BJ (cell line): ENCODE results near the gene GCLC. TPM values are rescaled to one million over a fixed set of nuclear protein-coding genes. Genes with fewer than 3 reads are reported as not detected.
A peak's percentile ranks its signal among the peaks of the same experiment; 100 is the strongest.
"Not testable (repeated sequence)": the region's sequence is repeated elsewhere in the genome, so short reads cannot be mapped to it uniquely, and the experiment has no call there.

Experiments used
- CTCF ChIA-PET: fragments of 350-600 bp; formaldehyde crosslinking; extraction: SDS; loops from one replicate; lab custom pipeline; 2021; ENCODE audit warnings: antibody characterized with exemption, inconsistent platforms; lab: Yijun Ruan, JAX
- POLR2A ChIA-PET: fragments of 300-600 bp; sonication (Branson Sonifier 250); formaldehyde crosslinking; extraction: SDS; loops from one replicate; lab custom pipeline; 2021; ENCODE audit warnings: antibody characterized with exemption; lab: Charles Lee
- DNase-seq: peaks from one replicate; pipeline ENCODE4 v3.0.0-alpha.2; 2011; ENCODE audit warnings: low read depth
- H3K27me3 ChIP-seq: 2 replicates; pipeline ENCODE4 v1.6.0; 2011; ENCODE audit warnings: low read length; ENCODE audit not compliant: control insufficient read depth, insufficient read depth
- H3K36me3 ChIP-seq: 2 replicates; pipeline ENCODE4 v1.5.1; 2011; ENCODE audit warnings: low read length; ENCODE audit not compliant: control insufficient read depth, insufficient read depth
- H3K4me3 ChIP-seq: 2 replicates; pipeline ENCODE4 v1.5.1; 2011; ENCODE audit warnings: low read depth, mild to moderate bottlenecking, control low read depth, low read length
- polyA plus RNA-seq: library from polyadenylated mRNA; depleted of rRNA; stranded (reverse); fragments of >200 nt; gene quantifications from 2 replicates; pipeline ENCODE4 v1.2.3, GENCODE V29; 2011
- TF ChIP-seq, protein P1 (sequence below): IDR thresholded peaks from 2 replicates; pipeline ENCODE4 v1.5.1; 2011; ENCODE audit warnings: low read depth, mild to moderate bottlenecking, control low read depth, inconsistent platforms, low read length, moderate library complexity; ENCODE audit not compliant: insufficient read depth

The GCLC gene
- polyA plus RNA-seq, 1 experiment = 8.4 TPM

DNA sequence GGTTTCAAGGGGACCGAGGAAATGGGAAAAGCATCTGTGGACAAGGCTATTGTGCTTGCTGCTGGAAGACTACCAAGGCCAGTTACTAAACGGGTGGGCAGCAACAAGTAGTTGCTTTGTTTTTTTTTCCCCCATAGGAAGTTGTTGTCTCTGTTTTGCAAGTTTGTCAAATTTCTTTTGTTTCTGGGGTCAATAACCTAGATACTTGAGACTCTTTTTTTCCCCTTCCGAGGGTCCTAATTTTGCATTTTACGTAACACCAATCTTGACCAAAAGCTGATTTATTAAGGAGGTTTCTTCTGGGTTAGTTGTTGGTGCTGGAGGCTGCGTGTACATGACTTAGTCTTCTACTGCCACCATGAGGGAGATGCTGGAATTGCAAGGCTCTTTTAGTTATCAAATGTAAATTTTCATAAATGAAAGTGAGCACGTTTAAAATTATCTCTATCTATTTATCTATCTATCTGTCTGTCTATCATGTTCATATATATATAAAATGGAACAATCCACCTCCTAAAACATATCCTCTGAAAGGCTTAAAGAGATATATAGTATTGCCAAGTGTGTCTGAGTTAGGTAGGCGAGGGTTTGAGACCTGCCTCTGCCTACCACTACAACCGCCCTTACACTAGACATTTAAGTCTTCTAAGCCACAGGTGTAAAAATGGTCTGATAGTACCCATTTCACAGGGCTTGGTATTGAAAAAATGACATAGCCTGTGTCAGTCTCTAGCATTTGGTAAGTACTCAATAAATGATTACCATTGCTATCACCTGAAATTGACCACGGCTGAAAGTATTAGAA, 60.2 kb downstream of the GCLC start:
- TF ChIP-seq, protein P1, sequence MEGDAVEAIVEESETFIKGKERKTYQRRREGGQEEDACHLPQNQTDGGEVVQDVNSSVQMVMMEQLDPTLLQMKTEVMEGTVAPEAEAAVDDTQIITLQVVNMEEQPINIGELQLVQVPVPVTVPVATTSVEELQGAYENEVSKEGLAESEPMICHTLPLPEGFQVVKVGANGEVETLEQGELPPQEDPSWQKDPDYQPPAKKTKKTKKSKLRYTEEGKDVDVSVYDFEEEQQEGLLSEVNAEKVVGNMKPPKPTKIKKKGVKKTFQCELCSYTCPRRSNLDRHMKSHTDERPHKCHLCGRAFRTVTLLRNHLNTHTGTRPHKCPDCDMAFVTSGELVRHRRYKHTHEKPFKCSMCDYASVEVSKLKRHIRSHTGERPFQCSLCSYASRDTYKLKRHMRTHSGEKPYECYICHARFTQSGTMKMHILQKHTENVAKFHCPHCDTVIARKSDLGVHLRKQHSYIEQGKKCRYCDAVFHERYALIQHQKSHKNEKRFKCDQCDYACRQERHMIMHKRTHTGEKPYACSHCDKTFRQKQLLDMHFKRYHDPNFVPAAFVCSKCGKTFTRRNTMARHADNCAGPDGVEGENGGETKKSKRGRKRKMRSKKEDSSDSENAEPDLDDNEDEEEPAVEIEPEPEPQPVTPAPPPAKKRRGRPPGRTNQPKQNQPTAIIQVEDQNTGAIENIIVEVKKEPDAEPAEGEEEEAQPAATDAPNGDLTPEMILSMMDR = peak; percentile 88
- Histone ChIP-seq H3K4me3 (no peak overlapping the region), H3K27me3 (peaks cover 3% of the 10 kb centered on the region; the same call in 1 of the 2 replicates), H3K36me3 (no peaks in the 10 kb centered on the region)
- DNase-seq = no peak
- ChIA-PET CTCF (interaction anchor here (0.6 to 8.2 kb wide), 42 partner anchors 9 to 491 kb away, joined by 3 to 143 read pairs (median 4); partner anchors contain the start of genes ELOVL5 and FBXO9), POLR2A (interaction anchor here (0.6 to 0.7 kb wide), 2 partner anchors 195 to 371 kb away, joined by 3 to 6 read pairs; no protein-coding TSS in a partner anchor)

DNA sequence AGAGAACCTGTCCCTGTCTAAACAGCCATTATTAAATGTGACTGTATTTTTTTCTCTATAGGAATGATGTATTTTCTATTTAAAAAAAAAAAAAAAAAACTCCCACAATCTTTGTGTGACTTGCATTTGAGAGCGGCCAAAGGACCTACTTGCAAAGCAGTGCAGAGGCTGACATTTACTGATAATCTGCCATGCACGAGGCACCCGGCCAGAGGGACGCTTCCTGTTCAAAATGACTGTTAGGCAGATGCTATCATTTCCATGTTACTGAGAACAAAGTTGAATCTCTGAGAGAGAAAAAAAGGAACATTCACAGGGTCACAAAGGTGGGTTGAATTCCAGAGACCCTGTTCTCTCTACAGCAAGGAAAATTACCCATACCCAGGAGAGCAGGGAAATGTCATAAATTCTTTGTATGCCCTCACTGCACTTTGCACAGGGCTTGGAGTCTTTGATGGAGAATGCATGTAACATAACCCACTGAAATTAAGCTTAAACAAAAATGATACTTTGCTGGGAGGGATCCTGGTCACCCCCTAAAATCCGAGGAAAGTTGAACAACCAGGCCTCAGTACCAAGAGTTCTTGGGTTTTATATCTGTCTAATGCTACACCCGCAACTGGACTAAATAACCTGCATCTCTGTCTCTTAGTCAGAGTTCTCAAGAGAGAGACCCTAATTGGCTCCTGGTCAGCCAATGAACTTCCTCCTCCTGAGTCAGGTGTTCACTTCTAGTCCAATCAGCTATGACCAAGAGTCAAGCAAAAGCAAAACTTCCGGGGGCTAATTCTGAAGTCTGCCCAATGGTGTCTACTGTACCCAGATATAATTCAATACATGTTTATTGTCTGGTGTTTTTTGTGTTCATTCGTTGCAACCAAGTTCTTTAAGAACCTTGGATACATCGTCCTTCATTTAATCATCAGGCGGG, 61.2 kb downstream of the GCLC start:
- no peak overlapping the region for H3K4me3 ChIP-seq
- H3K36me3 ChIP-seq = no peaks in the 10 kb centered on the region
- ChIA-PET POLR2A (no interaction called here), CTCF (interaction anchor here (0.6 to 8.2 kb wide), 37 partner anchors 9 to 490 kb away, joined by 3 to 143 read pairs (median 4); partner anchors contain the start of genes ELOVL5 and FBXO9)
- H3K27me3 ChIP-seq = peaks cover 3% of the 10 kb centered on the region; the same call in 1 of the 2 replicates
- no peak for DNase-seq
- TF ChIP-seq, protein P1 = no peak

DNA sequence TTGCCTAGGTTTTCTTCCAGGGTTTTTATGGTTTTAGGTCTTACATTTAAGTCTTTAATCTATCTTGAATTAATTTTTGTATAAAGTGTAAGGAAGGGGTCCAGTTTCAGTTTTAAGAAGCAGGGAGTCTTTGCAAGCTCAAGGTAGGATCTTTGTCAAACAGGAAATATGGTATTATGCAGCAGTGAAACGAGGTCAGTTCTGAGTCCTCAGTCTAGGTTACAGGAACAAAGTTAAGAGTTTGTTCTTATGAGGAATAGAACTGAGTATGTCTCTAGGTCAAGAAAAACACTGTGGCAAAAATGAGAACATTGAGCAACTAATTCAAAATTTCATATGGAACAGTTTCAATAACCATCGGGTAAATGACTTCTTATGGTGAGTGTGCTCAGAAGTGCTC, 63.6 kb downstream of the GCLC start:
- CTCF ChIA-PET = interaction anchor here (8.2 kb wide), 1 partner anchor 310 kb away, joined by 143 read pairs; no protein-coding TSS in a partner anchor
- no peak for DNase-seq
- peaks cover 3% of the 10 kb centered on the region; the same call in 1 of the 2 replicates for H3K27me3 ChIP-seq
- H3K36me3 ChIP-seq = no peaks in the 10 kb centered on the region
- POLR2A ChIA-PET = no interaction called here
- TF ChIP-seq, protein P1 = no peak
- H3K4me3 ChIP-seq = no peak overlapping the region

DNA sequence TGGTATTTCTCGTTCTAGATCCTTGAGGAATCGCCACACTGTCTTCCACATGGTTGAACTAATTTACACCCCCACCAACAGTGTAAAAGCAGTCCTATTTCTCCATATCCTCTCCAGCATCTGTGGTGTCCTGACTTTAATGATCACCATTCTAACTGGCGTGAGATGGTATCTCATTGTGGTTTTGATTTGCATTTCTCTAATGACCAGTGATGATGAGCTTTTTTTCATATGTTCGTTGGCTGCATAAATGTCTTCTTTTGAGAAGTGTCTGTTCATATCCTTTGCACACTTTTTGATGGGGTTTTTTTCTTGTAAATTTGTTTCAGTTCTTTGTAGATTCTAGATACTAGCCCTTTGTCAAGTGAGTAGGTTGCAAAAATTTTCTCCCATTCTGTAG, 64.1 kb downstream of the GCLC start:
- H3K36me3 ChIP-seq, POLR2A ChIA-PET, DNase-seq, H3K27me3 ChIP-seq, H3K4me3 ChIP-seq: not testable (repeated sequence)
- CTCF ChIA-PET = interaction anchor here (8.2 kb wide), 1 partner anchor 310 kb away, joined by 143 read pairs; no protein-coding TSS in a partner anchor

DNA sequence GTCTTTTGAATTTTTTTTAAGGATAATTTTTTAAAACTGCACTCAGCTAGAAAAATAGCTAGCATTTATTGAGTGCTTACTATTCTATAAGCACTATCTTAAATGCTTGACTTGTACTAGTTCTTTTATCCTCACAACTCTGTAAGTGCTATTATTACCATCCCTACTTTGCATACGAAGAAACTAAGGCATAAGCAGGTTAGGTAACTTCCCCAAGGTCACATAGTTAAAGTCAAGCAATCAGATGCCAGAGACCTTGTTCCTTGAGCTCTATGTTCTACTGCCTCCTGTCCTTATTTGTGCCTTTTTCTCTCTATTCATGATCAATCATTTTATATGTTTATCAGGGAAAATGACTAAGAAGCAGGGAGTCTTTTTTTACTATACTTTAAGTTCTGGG, 65.0 kb downstream of the GCLC start:
- H3K4me3 ChIP-seq = no peak overlapping the region
- peaks cover under 1% of the 10 kb centered on the region; the same call in 1 of the 2 replicates for H3K27me3 ChIP-seq
- ChIA-PET CTCF (interaction anchor here (1.0 to 8.2 kb wide), 4 partner anchors 31 to 309 kb away, joined by 3 to 143 read pairs (median 4); no protein-coding TSS in a partner anchor), POLR2A (no interaction called here)
- H3K36me3 ChIP-seq = no peaks in the 10 kb centered on the region
- no peak for DNase-seq
- TF ChIP-seq, protein P1 = no peak
